ENCODE results near the gene ELOVL5.

ELOVL5 gene

DNA sequence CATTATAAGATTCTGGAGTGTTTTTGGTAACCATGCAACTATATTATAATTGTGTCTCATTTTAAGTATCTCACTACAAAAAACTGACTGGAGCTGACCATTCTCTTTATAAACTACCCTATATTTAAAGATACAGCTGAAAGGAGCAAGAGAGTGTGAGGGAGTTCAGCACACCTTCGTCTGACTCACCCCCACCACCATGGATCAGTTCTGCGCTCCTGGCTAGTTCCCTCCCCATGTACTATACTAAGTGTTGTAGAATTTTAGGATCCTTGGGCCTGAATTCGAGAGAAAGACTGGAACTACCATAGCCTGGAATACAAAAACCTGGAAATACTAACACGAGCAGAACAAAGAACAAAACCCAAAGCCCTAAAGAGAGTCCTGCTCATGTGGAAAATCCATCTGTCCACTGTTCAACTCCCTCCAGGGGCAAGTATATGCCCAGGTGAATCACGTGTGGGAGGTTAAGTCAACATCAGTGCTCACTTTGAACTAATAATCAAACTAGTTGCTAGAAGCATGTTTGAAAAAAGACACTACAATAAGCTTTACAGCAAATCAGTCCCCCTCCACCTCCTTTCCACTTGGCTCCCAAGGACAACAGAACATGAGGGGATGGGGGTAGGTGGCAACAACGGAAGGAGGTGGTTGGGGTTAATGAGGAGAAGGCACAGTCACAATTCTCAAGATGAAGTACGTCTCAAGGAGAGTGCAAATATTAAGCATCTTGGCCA, 46.8 kb downstream of the ELOVL5 start:
- Histone ChIP-seq H4K20me1 (ENCODE audit: insufficient read depth) (0 out of 2 replicates have a peak, but pooled peaks cover 9% of the 10 kb centered on the region), H3K9ac (no peak overlapping the region), H3K27ac (no peak overlapping the region), H3K27me3 (ENCODE audit: insufficient read depth, low read depth) (no peaks in the 10 kb centered on the region), H3K4me3 (IDR thresholded peaks at IDR 0.05; ENCODE audit: insufficient read depth, low read depth, low read length) (no peak overlapping the region), H3K4me1 (ENCODE audit: low read depth, poor library complexity, severe bottlenecking) (peaks cover 7% of the 10 kb centered on the region), H2AFZ (ENCODE audit: low read depth) (no peak overlapping the region), H3K4me2 (no peak overlapping the region), H3K79me2 (ENCODE audit: insufficient read depth, low read depth) (peaks cover 50% of the 10 kb centered on the region; the same call in 1 of the 2 replicates), H3K36me3 (ENCODE audit: insufficient read depth) (no peaks in the 10 kb centered on the region)
- TF ChIP-seq CTCF (conservative IDR thresholded peaks at IDR 0.05; ENCODE audit: low read depth, low read length): no peak

DNA sequence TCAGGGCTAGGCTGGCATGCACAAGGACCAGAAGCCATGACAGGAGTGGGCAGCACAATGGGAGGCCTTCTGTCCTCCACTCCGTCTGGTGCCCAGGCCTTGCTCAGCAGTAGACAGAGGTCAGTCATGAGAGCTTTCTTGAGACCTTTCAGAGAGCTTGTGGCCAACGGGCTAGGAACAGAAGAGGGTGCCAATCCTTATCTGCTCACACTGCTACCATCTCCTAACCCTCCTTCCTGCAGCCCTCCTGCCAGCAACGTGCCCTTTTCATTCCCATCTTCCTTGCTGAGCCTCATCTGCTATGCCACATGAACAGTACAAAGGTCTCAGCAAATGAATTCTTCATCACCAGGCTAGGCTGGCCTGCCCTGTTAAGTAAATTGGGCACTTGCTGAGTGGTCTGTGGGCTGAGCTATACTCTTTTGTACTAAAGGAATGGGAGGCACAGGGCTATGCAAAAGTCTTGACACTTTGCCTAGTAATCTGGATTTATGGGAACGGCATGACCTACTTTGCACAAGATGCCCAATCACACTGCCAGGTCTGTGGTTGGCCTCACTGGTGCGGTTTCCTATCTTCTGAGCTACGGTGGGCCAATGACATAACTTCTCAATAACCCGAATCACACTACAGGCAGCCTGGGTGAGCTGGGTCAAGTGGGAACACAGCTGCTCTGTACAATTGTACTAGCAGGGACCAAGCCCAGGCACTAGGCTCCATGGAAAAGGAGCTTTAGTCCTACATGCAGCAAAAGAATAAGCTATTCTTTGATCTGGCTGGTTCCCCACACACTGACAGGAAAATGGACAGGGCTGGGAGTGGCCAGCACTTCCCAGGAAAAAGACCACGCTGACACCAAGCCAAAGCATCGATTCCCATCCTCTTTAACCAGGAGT, 47.8 kb downstream of the ELOVL5 start:
- Histone ChIP-seq H3K4me2 (no peak overlapping the region), H3K4me1 (ENCODE audit: low read depth, poor library complexity, severe bottlenecking) (no peaks in the 10 kb centered on the region), H3K9ac (no peak overlapping the region), H3K79me2 (ENCODE audit: insufficient read depth, low read depth) (peaks cover 43% of the 10 kb centered on the region; the same call in 1 of the 2 replicates), H3K36me3 (ENCODE audit: insufficient read depth) (no peaks in the 10 kb centered on the region), H3K27ac (no peak overlapping the region), H2AFZ (ENCODE audit: low read depth) (no peak overlapping the region), H3K4me3 (IDR thresholded peaks at IDR 0.05; ENCODE audit: insufficient read depth, low read depth, low read length) (no peak overlapping the region), H3K27me3 (ENCODE audit: insufficient read depth, low read depth) (no peaks in the 10 kb centered on the region), H4K20me1 (ENCODE audit: insufficient read depth) (0 out of 2 replicates have a peak, but pooled peaks cover 9% of the 10 kb centered on the region)
- no peak for TF ChIP-seq CTCF (conservative IDR thresholded peaks at IDR 0.05; ENCODE audit: low read depth, low read length)

DNA sequence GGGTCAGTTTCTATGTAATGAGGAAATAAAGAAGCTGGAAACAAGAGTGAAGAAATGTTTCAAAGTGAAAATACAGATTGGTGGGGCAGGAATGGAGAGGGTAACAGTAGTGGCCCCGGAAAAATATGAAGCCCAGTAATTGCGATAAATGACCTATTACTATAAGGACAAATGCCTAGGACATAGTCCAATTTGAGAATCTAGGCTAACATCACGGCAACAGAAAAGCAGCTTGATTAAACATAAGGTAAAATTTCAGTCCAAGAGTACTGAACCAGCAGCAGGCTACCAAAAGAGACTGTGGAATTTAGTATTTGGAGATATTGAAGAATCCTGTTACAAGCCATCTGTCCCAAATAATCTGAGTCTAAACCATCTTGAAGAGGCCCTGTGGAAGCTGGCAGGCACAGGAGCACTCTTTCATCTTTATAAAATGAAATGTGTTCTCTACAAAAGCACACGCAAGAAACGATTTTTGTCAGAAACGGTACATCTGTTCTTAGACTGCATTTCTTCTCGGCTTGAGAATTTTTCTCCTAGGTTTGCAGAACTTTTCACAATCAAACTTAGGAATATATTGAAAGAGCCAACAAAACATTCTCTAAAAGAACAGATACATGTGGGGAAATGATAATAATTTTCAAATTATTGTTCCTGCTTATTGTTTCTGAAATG, 49.3 kb downstream of the ELOVL5 start:
- Histone ChIP-seq H3K27ac (no peak overlapping the region), H3K4me2 (no peak overlapping the region), H3K27me3 (ENCODE audit: insufficient read depth, low read depth) (no peaks in the 10 kb centered on the region), H3K36me3 (ENCODE audit: insufficient read depth) (no peaks in the 10 kb centered on the region), H3K4me3 (IDR thresholded peaks at IDR 0.05; ENCODE audit: insufficient read depth, low read depth, low read length) (no peak overlapping the region), H4K20me1 (ENCODE audit: insufficient read depth) (0 out of 2 replicates have a peak, but pooled peaks cover 9% of the 10 kb centered on the region), H3K9ac (no peak overlapping the region), H2AFZ (ENCODE audit: low read depth) (no peak overlapping the region), H3K4me1 (ENCODE audit: low read depth, poor library complexity, severe bottlenecking) (no peaks in the 10 kb centered on the region), H3K79me2 (ENCODE audit: insufficient read depth, low read depth) (peaks cover 43% of the 10 kb centered on the region; the same call in 1 of the 2 replicates)
- no peak for TF ChIP-seq CTCF (conservative IDR thresholded peaks at IDR 0.05; ENCODE audit: low read depth, low read length)

- Histone ChIP-seq H3K36me3 (ENCODE audit: insufficient read depth) (peaks cover 3% of the 10 kb centered on the region; the same call in 1 of the 2 replicates), H3K9ac (no peak overlapping the region), H3K4me2 (no peak overlapping the region), H3K4me3 (IDR thresholded peaks at IDR 0.05; ENCODE audit: insufficient read depth, low read depth, low read length) (no peak overlapping the region), H3K4me1 (ENCODE audit: low read depth, poor library complexity, severe bottlenecking) (no peaks in the 10 kb centered on the region), H3K27me3 (ENCODE audit: insufficient read depth, low read depth) (no peaks in the 10 kb centered on the region), H3K79me2 (ENCODE audit: insufficient read depth, low read depth) (peaks cover 36% of the 10 kb centered on the region; the same call in 1 of the 2 replicates), H4K20me1 (ENCODE audit: insufficient read depth) (0 out of 2 replicates have a peak, but pooled peaks cover 9% of the 10 kb centered on the region), H3K27ac (no peak overlapping the region), H2AFZ (ENCODE audit: low read depth) (no peak overlapping the region)
- TF ChIP-seq CTCF (conservative IDR thresholded peaks at IDR 0.05; ENCODE audit: low read depth, low read length): no peak
Measured at GRCh38 chr6:53297004-53297403, 51.7 kb downstream of the ELOVL5 start.

All from KMS-11 (cell line).